Erythroblast (primary cell): Measurements from ENCODE around the gene INPP4B.

Experiments
- GATA1 ChIP-seq: IDR thresholded peaks from 2 replicates; pipeline ENCODE4 v1.6.1; 2011; ENCODE audit warnings: low read depth, mild to moderate bottlenecking, control low read depth, low read length, moderate library complexity
- POLR2A ChIP-seq: IDR thresholded peaks from 2 replicates; pipeline ENCODE4 v1.6.1; 2011; ENCODE audit warnings: mild to moderate bottlenecking, low read length

GRCh38 chr4:142361981-142362380 is 484.1 kb downstream of the INPP4B start:
- TF ChIP-seq POLR2A: no peak
- no peak for TF ChIP-seq GATA1
